ENCODE results near the gene CAPN2.

The CAPN2 gene

GRCh38 chr1:223717695-223718363 is 5.5 kb downstream of the CAPN2 start:
- DNase-seq (ENCODE audit: low spot score in 2 of 2) (no peak), ATAC-seq (ENCODE audit: low read depth) (no peak)
- no peak overlapping the region for H3K27ac Mint-ChIP-seq
- H3K9me3 Mint-ChIP-seq = no peaks in the 10 kb centered on the region
- peaks cover 51% of the 10 kb centered on the region for H3K4me1 Mint-ChIP-seq
- no peaks in the 10 kb centered on the region for H3K27me3 Mint-ChIP-seq
- no peak overlapping the region for H3K4me3 Mint-ChIP-seq
- H3K36me3 Mint-ChIP-seq = peaks cover 22% of the 10 kb centered on the region

GRCh38 chr1:223718850-223719249 is 6.5 kb downstream of the CAPN2 start:
- peaks cover 45% of the 10 kb centered on the region for H3K4me1 Mint-ChIP-seq
- peak overlapping the region; percentile 43 for H3K27ac Mint-ChIP-seq
- H3K27me3 Mint-ChIP-seq = no peaks in the 10 kb centered on the region
- H3K36me3 Mint-ChIP-seq = peaks cover 26% of the 10 kb centered on the region
- DNase-seq (ENCODE audit: low spot score in 2 of 2) (no peak), ATAC-seq (ENCODE audit: low read depth) (no peak)
- H3K4me3 Mint-ChIP-seq = no peak overlapping the region
- H3K9me3 Mint-ChIP-seq = no peaks in the 10 kb centered on the region

GRCh38 chr1:223720971-223721591 is 8.7 kb downstream of the CAPN2 start:
- Mint-ChIP-seq H3K36me3 (peaks cover 29% of the 10 kb centered on the region), H3K4me3 (no peak overlapping the region), H3K4me1 (peaks cover 39% of the 10 kb centered on the region), H3K27me3 (no peaks in the 10 kb centered on the region), H3K9me3 (no peaks in the 10 kb centered on the region), H3K27ac (peak overlapping the region; percentile 60)
- ATAC-seq (ENCODE audit: low read depth) = no peak
- DNase-seq (ENCODE audit: low spot score in 2 of 2) = no peak

- H3K27me3 Mint-ChIP-seq = no peaks in the 10 kb centered on the region
- no peak overlapping the region for H3K4me3 Mint-ChIP-seq
- H3K27ac Mint-ChIP-seq = peak overlapping the region; percentile 25
- DNase-seq (ENCODE audit: low spot score in 2 of 2) (no peak), ATAC-seq (ENCODE audit: low read depth) (no peak)
- H3K36me3 Mint-ChIP-seq = peaks cover 31% of the 10 kb centered on the region
- no peaks in the 10 kb centered on the region for H3K9me3 Mint-ChIP-seq
- H3K4me1 Mint-ChIP-seq = peaks cover 39% of the 10 kb centered on the region
These were observed 9.6 kb downstream of the CAPN2 start for GRCh38 chr1:223721658-223722607.

GRCh38 chr1:223723351-223723904 is 11.1 kb downstream of the CAPN2 start:
- ATAC-seq (ENCODE audit: low read depth) (no peak), DNase-seq (ENCODE audit: low spot score in 2 of 2) (no peak)
- H3K27me3 Mint-ChIP-seq = no peaks in the 10 kb centered on the region
- peaks cover 37% of the 10 kb centered on the region for H3K4me1 Mint-ChIP-seq
- no peak overlapping the region for H3K4me3 Mint-ChIP-seq
- H3K36me3 Mint-ChIP-seq = peaks cover 35% of the 10 kb centered on the region
- no peak overlapping the region for H3K27ac Mint-ChIP-seq
- no peaks in the 10 kb centered on the region for H3K9me3 Mint-ChIP-seq

GRCh38 chr1:223724376-223724775 is 12.0 kb downstream of the CAPN2 start:
- no peak overlapping the region for H3K4me3 Mint-ChIP-seq
- no peaks in the 10 kb centered on the region for H3K9me3 Mint-ChIP-seq
- H3K27ac Mint-ChIP-seq = no peak overlapping the region
- H3K36me3 Mint-ChIP-seq = peaks cover 40% of the 10 kb centered on the region
- H3K4me1 Mint-ChIP-seq = peaks cover 37% of the 10 kb centered on the region
- ATAC-seq (ENCODE audit: low read depth) (no peak), DNase-seq (ENCODE audit: low spot score in 2 of 2) (no peak)
- no peaks in the 10 kb centered on the region for H3K27me3 Mint-ChIP-seq

GRCh38 chr1:223725578-223725977 is 13.2 kb downstream of the CAPN2 start:
- Mint-ChIP-seq H3K27ac (peak overlapping the region; percentile 77), H3K4me1 (peaks cover 37% of the 10 kb centered on the region), H3K36me3 (peaks cover 33% of the 10 kb centered on the region), H3K27me3 (no peaks in the 10 kb centered on the region), H3K9me3 (no peaks in the 10 kb centered on the region), H3K4me3 (peak overlapping the region; percentile 45)
- DNase-seq (ENCODE audit: low spot score in 2 of 2) (no peak), ATAC-seq (ENCODE audit: low read depth) (no peak)

- peak; percentile 94 for ATAC-seq (ENCODE audit: low read depth)
- Mint-ChIP-seq H3K36me3 (peaks cover 30% of the 10 kb centered on the region), H3K27ac (peak overlapping the region; percentile 77), H3K4me3 (peak overlapping the region; percentile 69), H3K4me1 (peaks cover 41% of the 10 kb centered on the region), H3K27me3 (no peaks in the 10 kb centered on the region), H3K9me3 (no peaks in the 10 kb centered on the region)
- DNase-seq (ENCODE audit: low spot score in 2 of 2) = peak in 1 of 2 donors; percentile 35
These were observed 14.2 kb downstream of the CAPN2 start for GRCh38 chr1:223726380-223727001.

- Mint-ChIP-seq H3K27ac (peak overlapping the region; percentile 77), H3K4me3 (no peak overlapping the region), H3K27me3 (no peaks in the 10 kb centered on the region), H3K9me3 (no peaks in the 10 kb centered on the region), H3K36me3 (peaks cover 30% of the 10 kb centered on the region), H3K4me1 (peaks cover 40% of the 10 kb centered on the region)
- no peak for DNase-seq (ENCODE audit: low spot score in 2 of 2)
- no peak for ATAC-seq (ENCODE audit: low read depth)
These were observed 15.2 kb downstream of the CAPN2 start for GRCh38 chr1:223727541-223727940.

- ATAC-seq (ENCODE audit: low read depth) (no peak), DNase-seq (ENCODE audit: low spot score in 2 of 2) (no peak)
- H3K4me1 Mint-ChIP-seq = peaks cover 38% of the 10 kb centered on the region
- H3K9me3 Mint-ChIP-seq = no peaks in the 10 kb centered on the region
- no peak overlapping the region for H3K4me3 Mint-ChIP-seq
- no peak overlapping the region for H3K27ac Mint-ChIP-seq
- H3K36me3 Mint-ChIP-seq = peaks cover 25% of the 10 kb centered on the region
- H3K27me3 Mint-ChIP-seq = no peaks in the 10 kb centered on the region
These were observed 17.6 kb downstream of the CAPN2 start for GRCh38 chr1:223729906-223730305.

GRCh38 chr1:223730479-223731132 is 18.3 kb downstream of the CAPN2 start:
- no peak for ATAC-seq (ENCODE audit: low read depth)
- Mint-ChIP-seq H3K36me3 (peaks cover 25% of the 10 kb centered on the region), H3K4me1 (peaks cover 31% of the 10 kb centered on the region), H3K9me3 (no peaks in the 10 kb centered on the region), H3K27ac (no peak overlapping the region), H3K27me3 (no peaks in the 10 kb centered on the region), H3K4me3 (no peak overlapping the region)
- DNase-seq (ENCODE audit: low spot score in 2 of 2) = no peak

GRCh38 chr1:223731133-223731770 is 18.9 kb downstream of the CAPN2 start:
- Mint-ChIP-seq H3K27me3 (no peaks in the 10 kb centered on the region), H3K36me3 (peaks cover 25% of the 10 kb centered on the region), H3K4me3 (no peak overlapping the region), H3K9me3 (no peaks in the 10 kb centered on the region), H3K4me1 (peaks cover 27% of the 10 kb centered on the region), H3K27ac (no peak overlapping the region)
- DNase-seq (ENCODE audit: low spot score in 2 of 2) (no peak), ATAC-seq (ENCODE audit: low read depth) (no peak)

Data from memory B cell (primary cell).